Uterus (tissue), 2 donors: ENCODE measurements around the gene DAPK2.

ENCODE experiments used
- CTCF ChIP-seq, 4 experiments: fragments of 200-600 bp in 2 of 4; fragments of 450-650 bp in 2 of 4; sonication (generic) in 2 of 4; IDR thresholded peaks; one replicate each; pipeline ENCODE4 v1.5.1; 2016 to 2019; ENCODE audit warnings: antibody characterized with exemption in 4 of 4, mild to moderate bottlenecking in 2 of 4, moderate library complexity in 1 of 4
- POLR2A ChIP-seq, 2 donors: fragments of 450-650 bp; IDR thresholded peaks; one replicate each; pipeline ENCODE4 v1.6.1; 2016; ENCODE audit warnings: antibody characterized with exemption in 2 of 2, mild to moderate bottlenecking in 1 of 2, moderate library complexity in 1 of 2

DNA sequence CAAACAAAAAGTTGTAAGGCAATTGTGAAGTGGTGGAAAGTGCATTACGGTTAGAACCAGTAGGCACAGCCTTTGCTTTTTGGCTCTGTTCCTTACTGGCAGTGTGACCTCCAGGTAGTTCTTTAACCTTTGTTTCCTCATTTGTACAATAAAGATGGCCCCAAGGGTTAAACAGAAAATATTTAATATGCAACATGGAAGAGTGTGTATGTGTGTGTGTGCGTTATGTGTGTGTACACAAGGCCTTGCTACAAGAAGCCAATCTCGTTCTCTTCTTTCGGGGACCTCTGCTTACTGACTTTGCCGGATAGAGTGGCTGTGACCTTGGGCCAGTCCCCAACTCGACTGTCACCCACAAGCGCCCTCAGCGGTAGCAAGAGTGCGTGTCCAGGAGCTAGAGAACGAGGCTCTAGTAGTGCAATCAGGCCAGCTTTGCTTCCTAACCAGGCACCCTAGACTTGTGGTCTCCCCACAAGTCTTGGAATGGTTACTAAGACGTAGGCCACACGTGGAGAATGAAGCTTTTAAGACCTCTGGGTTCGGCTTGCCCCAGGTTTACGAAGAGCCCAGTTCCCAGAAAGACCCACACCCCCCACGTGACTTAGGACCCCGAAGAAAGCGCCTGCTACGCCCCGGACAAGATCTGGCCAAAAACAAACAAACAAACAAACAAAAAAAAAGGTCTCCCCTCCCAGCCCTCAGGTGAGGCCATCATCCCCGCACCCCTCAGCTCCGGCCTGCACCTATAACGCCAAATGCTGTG, 46.8 kb upstream of the DAPK2 start:
- TF ChIP-seq CTCF (IDR thresholded peaks at IDR 0.05) = no peak
- no peak for TF ChIP-seq POLR2A (IDR thresholded peaks at IDR 0.05)
